HG03103 (cell line): Measurements from ENCODE around the gene SPATA4.
"Not testable (repeated sequence)": the region's sequence is repeated elsewhere in the genome, so short reads cannot be mapped to it uniquely, and the experiment has no call there.

Experiments
- ATAC-seq: cut with Tn5 transposase; IDR thresholded peaks from one replicate; pipeline ENCODE4 v1.9.1; 2021; ENCODE audit warnings: low read depth; ENCODE audit not compliant: unreplicated experiment

SPATA4 gene

GRCh38 chr4:176195184-176195978, at the start of gene SPATA4:
SPATA4 (minus strand) TSS chr4:176195585; CDS start chr4:176195562, 23 bp downstream.
- ATAC-seq = peak; percentile 98

GRCh38 chr4:176242764-176243347, 47.5 kb upstream of the SPATA4 start:
- ATAC-seq = no peak

- ATAC-seq = no peak
Observed at GRCh38 chr4:176241703-176242102, 46.3 kb upstream of the SPATA4 start.

- no peak for ATAC-seq
Observed at GRCh38 chr4:176238826-176239225, 43.4 kb upstream of the SPATA4 start.

- no peak for ATAC-seq
Observed at GRCh38 chr4:176238157-176238610, 42.8 kb upstream of the SPATA4 start.

- ATAC-seq = no peak
Observed at GRCh38 chr4:176236946-176237345, 41.6 kb upstream of the SPATA4 start.

GRCh38 chr4:176230836-176231235, 35.5 kb upstream of the SPATA4 start:
- ATAC-seq = no peak

GRCh38 chr4:176229645-176230044, 34.3 kb upstream of the SPATA4 start:
- no peak for ATAC-seq

- ATAC-seq = no peak
Observed at GRCh38 chr4:176226736-176227135, 31.4 kb upstream of the SPATA4 start.

GRCh38 chr4:176223561-176223960, 28.2 kb upstream of the SPATA4 start:
- no peak for ATAC-seq

GRCh38 chr4:176222149-176222548, 26.8 kb upstream of the SPATA4 start:
- no peak for ATAC-seq

- no peak for ATAC-seq
Observed at GRCh38 chr4:176217510-176217909, 22.1 kb upstream of the SPATA4 start.

- ATAC-seq = not testable (repeated sequence)
Observed at GRCh38 chr4:176212351-176212750, 17.0 kb upstream of the SPATA4 start.

GRCh38 chr4:176210579-176211296, 15.4 kb upstream of the SPATA4 start:
- ATAC-seq = no peak

GRCh38 chr4:176210101-176210500, 14.7 kb upstream of the SPATA4 start:
- no peak for ATAC-seq

- no peak for ATAC-seq
Observed at GRCh38 chr4:176209535-176209934, 14.2 kb upstream of the SPATA4 start.

- no peak for ATAC-seq
Observed at GRCh38 chr4:176207839-176208238, 12.5 kb upstream of the SPATA4 start.

GRCh38 chr4:176205299-176205698, 9.9 kb upstream of the SPATA4 start:
- ATAC-seq = no peak

- ATAC-seq = no peak
Observed at GRCh38 chr4:176198316-176198903, 3.0 kb upstream of the SPATA4 start.

GRCh38 chr4:176193938-176194337, 1.4 kb downstream of the SPATA4 start:
- ATAC-seq = no peak

GRCh38 chr4:176193126-176193525, 2.3 kb downstream of the SPATA4 start:
- ATAC-seq = no peak
